Progenitor cell of endocrine pancreas (in vitro differentiated cells): ENCODE data around the gene POLN. TPM values are rescaled to one million over a fixed set of nuclear protein-coding genes. Genes with fewer than 3 reads are reported as not detected.

Experiments
- DNase-seq: peaks from one replicate; pipeline ENCODE4 v3.0.0; 2021; ENCODE audit warnings: low spot score; ENCODE audit not compliant: unreplicated experiment
- H3K27ac Mint-ChIP-seq: 2 replicates; pipeline ENCODE4 v1.8.0; 2021; ENCODE audit warnings: mild to moderate bottlenecking, moderate library complexity, mixed read lengths
- H3K27me3 Mint-ChIP-seq: 2 replicates; pipeline ENCODE4 v1.8.0; 2021; ENCODE audit warnings: mixed read lengths
- H3K36me3 Mint-ChIP-seq: 2 replicates; pipeline ENCODE4 v1.8.0; 2022; ENCODE audit warnings: mixed read lengths; ENCODE audit not compliant: insufficient read depth
- H3K4me1 Mint-ChIP-seq: 2 replicates; pipeline ENCODE4 v1.8.0; 2021; ENCODE audit warnings: low read depth, mixed read lengths
- H3K4me3 Mint-ChIP-seq: 2 replicates; pipeline ENCODE4 v1.8.0; 2021; ENCODE audit warnings: low read depth, mild to moderate bottlenecking, moderate library complexity, mixed read lengths
- H3K9me3 Mint-ChIP-seq: 2 replicates; pipeline ENCODE4 v1.8.0; 2021; ENCODE audit warnings: low read depth, mixed read lengths
- long read RNA-seq: library from polyadenylated mRNA; unstranded; transcript quantifications from one replicate; pipeline ENCODE4 v2.0.0, GENCODE V29; 2020
- total RNA-seq: library from RNA; stranded (reverse); gene quantifications from 2 replicates; pipeline ENCODE4 v1.2.1, GENCODE V29; 2021
- TF ChIP-seq, protein P1 (sequence below): fragments of 200-600 bp; sonication (generic); IDR thresholded peaks from one replicate; pipeline ENCODE4 v1.5.0; 2021; ENCODE audit warnings: antibody characterized with exemption, mild to moderate bottlenecking; ENCODE audit not compliant: unreplicated experiment

POLN gene
- 5.0 and 5.9 TPM in 2 replicates for total RNA-seq
- long read RNA-seq, partial matches to known transcripts: 0 of 2 reads
- long read RNA-seq, other reads (novel, unspliced or antisense): 2 of 2 reads

GRCh38 chr4:2241410-2242353, at the start of gene POLN, which contains the start of gene HAUS3:
TSS of gene POLN (minus strand) at chr4:2242121. CDS start at chr4:2229231, 12,890 bp downstream.
TSS of gene HAUS3 (minus strand) at chr4:2242121. CDS start at chr4:2240946, 1,175 bp downstream.
- DNase-seq: peak; percentile 99
- TF ChIP-seq, protein P1, sequence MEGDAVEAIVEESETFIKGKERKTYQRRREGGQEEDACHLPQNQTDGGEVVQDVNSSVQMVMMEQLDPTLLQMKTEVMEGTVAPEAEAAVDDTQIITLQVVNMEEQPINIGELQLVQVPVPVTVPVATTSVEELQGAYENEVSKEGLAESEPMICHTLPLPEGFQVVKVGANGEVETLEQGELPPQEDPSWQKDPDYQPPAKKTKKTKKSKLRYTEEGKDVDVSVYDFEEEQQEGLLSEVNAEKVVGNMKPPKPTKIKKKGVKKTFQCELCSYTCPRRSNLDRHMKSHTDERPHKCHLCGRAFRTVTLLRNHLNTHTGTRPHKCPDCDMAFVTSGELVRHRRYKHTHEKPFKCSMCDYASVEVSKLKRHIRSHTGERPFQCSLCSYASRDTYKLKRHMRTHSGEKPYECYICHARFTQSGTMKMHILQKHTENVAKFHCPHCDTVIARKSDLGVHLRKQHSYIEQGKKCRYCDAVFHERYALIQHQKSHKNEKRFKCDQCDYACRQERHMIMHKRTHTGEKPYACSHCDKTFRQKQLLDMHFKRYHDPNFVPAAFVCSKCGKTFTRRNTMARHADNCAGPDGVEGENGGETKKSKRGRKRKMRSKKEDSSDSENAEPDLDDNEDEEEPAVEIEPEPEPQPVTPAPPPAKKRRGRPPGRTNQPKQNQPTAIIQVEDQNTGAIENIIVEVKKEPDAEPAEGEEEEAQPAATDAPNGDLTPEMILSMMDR: no peak
- Mint-ChIP-seq H3K4me3 (peak within 1 kb of the TSS; percentile 87), H3K27me3 (no peaks in the 10 kb centered on the region), H3K36me3 (no peaks in the 10 kb centered on the region), H3K27ac (peak within 1 kb of the TSS; percentile 96), H3K4me1 (peaks cover 16% of the 10 kb centered on the region), H3K9me3 (no peaks in the 10 kb centered on the region)

DNA sequence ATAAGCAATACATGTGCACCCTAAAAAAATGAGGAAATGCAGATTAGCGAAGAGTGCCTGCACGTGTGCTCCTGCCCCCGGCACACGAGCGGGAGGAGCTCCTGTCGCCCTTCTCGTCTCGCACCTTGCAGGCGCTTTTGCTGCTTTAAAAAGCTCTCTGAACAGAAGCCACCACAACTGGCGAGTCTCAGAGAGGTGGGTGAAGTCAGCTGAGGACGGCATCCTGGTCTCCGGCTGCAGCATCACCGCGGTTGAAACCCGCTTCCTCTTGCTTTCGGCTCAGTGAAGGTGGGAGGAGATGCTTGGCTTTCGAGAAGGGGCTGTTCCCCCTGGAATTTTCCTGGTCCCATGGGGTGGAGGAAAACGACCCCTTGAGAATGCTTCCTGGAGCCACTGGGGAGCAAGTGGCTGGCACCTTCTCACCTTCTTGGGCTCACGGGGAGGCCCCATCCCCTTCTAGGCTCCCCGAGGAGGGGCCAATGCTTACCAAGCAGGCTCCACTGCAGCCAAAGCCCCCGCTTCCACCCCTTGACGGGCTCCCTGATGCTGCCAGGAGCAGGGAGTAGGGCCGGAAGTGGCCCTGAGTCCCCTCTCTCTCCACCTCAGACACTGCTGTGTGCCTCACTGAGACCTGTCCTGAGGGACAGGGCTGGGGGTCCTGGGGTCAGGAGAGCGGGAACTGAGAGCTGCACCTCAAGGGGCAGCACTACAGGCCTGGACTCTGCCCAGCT, 49.2 kb upstream of the POLN start:
- no peaks in the 10 kb centered on the region for H3K27me3 Mint-ChIP-seq
- H3K4me3 Mint-ChIP-seq: no peak overlapping the region
- H3K4me1 Mint-ChIP-seq: peaks cover 1% of the 10 kb centered on the region
- peaks cover 2% of the 10 kb centered on the region for H3K36me3 Mint-ChIP-seq
- TF ChIP-seq, protein P1: no peak
- H3K27ac Mint-ChIP-seq: no peak overlapping the region
- no peak for DNase-seq
- peaks cover 6% of the 10 kb centered on the region for H3K9me3 Mint-ChIP-seq

DNA sequence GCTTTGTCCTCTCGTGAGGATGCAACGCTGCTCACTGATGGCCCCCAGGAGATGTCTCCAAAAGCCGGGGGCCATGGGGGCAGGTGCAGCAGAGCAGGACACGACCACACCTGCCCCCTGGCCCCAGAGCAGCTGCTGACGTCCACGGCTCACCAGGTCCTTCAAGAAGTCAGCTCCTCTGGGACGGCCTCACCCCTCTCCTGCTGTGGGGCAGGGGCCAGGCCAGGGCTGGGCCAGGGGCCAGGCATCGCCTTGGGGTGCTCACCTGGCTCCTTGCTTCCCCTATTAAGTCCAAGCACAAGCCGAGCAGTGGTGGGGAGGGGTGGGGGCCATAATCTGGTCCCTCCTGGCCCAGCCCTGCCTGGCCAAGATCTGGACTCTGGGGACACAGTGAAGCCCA, 48.6 kb upstream of the POLN start:
- H3K27ac Mint-ChIP-seq: no peak overlapping the region
- H3K27me3 Mint-ChIP-seq: no peaks in the 10 kb centered on the region
- H3K9me3 Mint-ChIP-seq: peaks cover 6% of the 10 kb centered on the region
- no peak overlapping the region for H3K4me3 Mint-ChIP-seq
- TF ChIP-seq, protein P1: no peak
- no peaks in the 10 kb centered on the region for H3K4me1 Mint-ChIP-seq
- no peak for DNase-seq
- peaks cover 2% of the 10 kb centered on the region for H3K36me3 Mint-ChIP-seq

GRCh38 chr4:2289955-2290333, 48.0 kb upstream of the POLN start:
- TF ChIP-seq, protein P1: no peak
- H3K36me3 Mint-ChIP-seq: peaks cover 2% of the 10 kb centered on the region
- peaks cover 6% of the 10 kb centered on the region for H3K9me3 Mint-ChIP-seq
- no peak for DNase-seq
- no peak overlapping the region for H3K27ac Mint-ChIP-seq
- no peaks in the 10 kb centered on the region for H3K27me3 Mint-ChIP-seq
- H3K4me3 Mint-ChIP-seq: no peak overlapping the region
- H3K4me1 Mint-ChIP-seq: no peaks in the 10 kb centered on the region

GRCh38 chr4:2289311-2289954, 47.5 kb upstream of the POLN start:
- peaks cover 2% of the 10 kb centered on the region for H3K36me3 Mint-ChIP-seq
- H3K4me3 Mint-ChIP-seq: no peak overlapping the region
- peaks cover 5% of the 10 kb centered on the region for H3K9me3 Mint-ChIP-seq
- TF ChIP-seq, protein P1: no peak
- H3K27me3 Mint-ChIP-seq: no peaks in the 10 kb centered on the region
- no peaks in the 10 kb centered on the region for H3K4me1 Mint-ChIP-seq
- DNase-seq: no peak
- H3K27ac Mint-ChIP-seq: no peak overlapping the region
